WTC11 (cell line): ENCODE results near the gene PLCG2. TPM values are rescaled to one million over a fixed set of nuclear protein-coding genes. Genes with fewer than 3 reads are reported as not detected.

Source experiments
- ATAC-seq: fragments of 200-7000 bp; cut with Tn5 transposase; 2 replicates; pipeline ENCODE4 v1.10.0; 2021; ENCODE audit warnings: mild to moderate bottlenecking, moderate library complexity
- CTCF ChIA-PET: fragments of 300-600 bp; sonication (Branson Sonifier 250); formaldehyde crosslinking; loops from one replicate; lab custom pipeline; 2021; ENCODE audit warnings: antibody characterized with exemption; lab: Charles Lee
- POLR2A ChIA-PET: fragments of 350-600 bp; sonication (Branson Sonifier 250); formaldehyde crosslinking; loops from one replicate; lab custom pipeline; 2021; ENCODE audit warnings: antibody characterized with exemption; lab: Charles Lee
- DNase-seq: peaks from one replicate; pipeline ENCODE4 v3.0.0; 2021; ENCODE audit warnings: low spot score
- H3K27ac Mint-ChIP-seq: 2 replicates; pipeline ENCODE4 v1.8.0; 2021; ENCODE audit warnings: mixed read lengths
- H3K27me3 Mint-ChIP-seq: 2 replicates; pipeline ENCODE4 v1.8.0; 2021; ENCODE audit warnings: low read depth, mild to moderate bottlenecking, moderate library complexity, mixed read lengths
- H3K36me3 Mint-ChIP-seq: 2 replicates; pipeline ENCODE4 v1.8.0; 2021; ENCODE audit warnings: mixed read lengths
- H3K4me1 Mint-ChIP-seq: 2 replicates; pipeline ENCODE4 v1.8.0; 2022; ENCODE audit warnings: mixed read lengths
- H3K4me3 Mint-ChIP-seq: 2 replicates; pipeline ENCODE4 v1.8.0; 2021; ENCODE audit warnings: mild to moderate bottlenecking, moderate library complexity, mixed read lengths
- H3K9me3 Mint-ChIP-seq: 2 replicates; pipeline ENCODE4 v1.8.0; 2021; ENCODE audit warnings: mixed read lengths
- AFF4 ChIP-seq: sonication (generic); formaldehyde crosslinking; IDR thresholded peaks from 2 replicates; pipeline ENCODE4 v1.8.1; 2023; ENCODE audit warnings: mild to moderate bottlenecking, missing genetic modification reagents, borderline replicate concordance
- ELF4 ChIP-seq: sonication (generic); formaldehyde crosslinking; IDR thresholded peaks from 2 replicates; pipeline ENCODE4 v1.8.1; 2022; ENCODE audit warnings: low read depth, mild to moderate bottlenecking, moderate library complexity, missing genetic modification reagents
- ETV6 ChIP-seq: sonication (generic); formaldehyde crosslinking; IDR thresholded peaks from 2 replicates; pipeline ENCODE4 v1.8.1; 2022; ENCODE audit warnings: mild to moderate bottlenecking, missing genetic modification reagents
- IRF1 ChIP-seq: sonication (generic); formaldehyde crosslinking; IDR thresholded peaks from 2 replicates; pipeline ENCODE4 v1.8.0; 2023; ENCODE audit warnings: missing genetic modification reagents
- IRF2 ChIP-seq: sonication (generic); formaldehyde crosslinking; IDR thresholded peaks from 2 replicates; pipeline ENCODE4 v1.8.0; 2022; ENCODE audit warnings: low read depth, missing genetic modification reagents, borderline replicate concordance
- JAZF1 ChIP-seq: fragments of 250-450 bp; sonication (Bioruptor Pico); IDR thresholded peaks from 2 replicates; pipeline ENCODE4 v1.9.0; 2021; ENCODE audit warnings: moderate library complexity, mild to moderate bottlenecking, inconsistent platforms
- NR3C1 ChIP-seq: sonication (generic); formaldehyde crosslinking; conservative IDR thresholded peaks from 2 replicates; pipeline ENCODE4 v1.8.1; 2023; ENCODE audit warnings: low read depth, mild to moderate bottlenecking, missing genetic modification reagents
- SMAD3 ChIP-seq: sonication (generic); formaldehyde crosslinking; IDR thresholded peaks from 2 replicates; pipeline ENCODE4 v1.8.0; 2022; ENCODE audit warnings: missing genetic modification reagents, mild to moderate bottlenecking, borderline replicate concordance
- SOX15 ChIP-seq: fragments of 250-450 bp; sonication (Bioruptor Pico); IDR thresholded peaks from 2 replicates; pipeline ENCODE4 v1.9.0; 2021; ENCODE audit warnings: mild to moderate bottlenecking
- TEAD1 ChIP-seq: sonication (generic); formaldehyde crosslinking; IDR thresholded peaks from 2 replicates; pipeline ENCODE4 v1.8.0; 2022; ENCODE audit warnings: mild to moderate bottlenecking, missing genetic modification reagents
- ZNF121 ChIP-seq: sonication (generic); formaldehyde crosslinking; IDR thresholded peaks from 2 replicates; pipeline ENCODE4 v1.8.0; 2023; ENCODE audit warnings: missing genetic modification reagents
- ZNF263 ChIP-seq: sonication (generic); formaldehyde crosslinking; IDR thresholded peaks from 2 replicates; pipeline ENCODE4 v1.8.1; 2022; ENCODE audit warnings: low read depth, mild to moderate bottlenecking, moderate library complexity, missing genetic modification reagents
- ZNF416 ChIP-seq: fragments of 250-450 bp; sonication (Bioruptor Pico); IDR thresholded peaks from 2 replicates; pipeline ENCODE4 v1.9.0; 2021; ENCODE audit warnings: mild to moderate bottlenecking, inconsistent platforms
- ZNF423 ChIP-seq: fragments of 250-450 bp; sonication (Bioruptor Pico); IDR thresholded peaks from 2 replicates; pipeline ENCODE4 v2.1.2; 2022; ENCODE audit warnings: mild to moderate bottlenecking, moderate library complexity
- total RNA-seq: library from RNA; stranded (reverse); gene quantifications from 3 replicates; pipeline ENCODE4 v1.2.3, GENCODE V29; 2021
- TF ChIP-seq, protein P1 (sequence below): fragments of 250-450 bp; sonication (Bioruptor Pico); IDR thresholded peaks from 2 replicates; pipeline ENCODE4 v2.1.2; 2022; ENCODE audit warnings: mild to moderate bottlenecking, moderate library complexity
- TF ChIP-seq, protein P2 (sequence below): sonication (generic); formaldehyde crosslinking; IDR thresholded peaks from 2 replicates; pipeline ENCODE4 v1.8.1; 2022; ENCODE audit warnings: low read depth, missing genetic modification reagents, borderline replicate concordance
- TF ChIP-seq, protein P3 (sequence below): sonication (generic); formaldehyde crosslinking; conservative IDR thresholded peaks from 2 replicates; pipeline ENCODE4 v1.8.1; 2023; ENCODE audit warnings: mild to moderate bottlenecking, low read depth, missing genetic modification reagents, moderate library complexity

PLCG2 gene
- total RNA-seq, 1 experiment from 2014 or later = 7.0 TPM

DNA sequence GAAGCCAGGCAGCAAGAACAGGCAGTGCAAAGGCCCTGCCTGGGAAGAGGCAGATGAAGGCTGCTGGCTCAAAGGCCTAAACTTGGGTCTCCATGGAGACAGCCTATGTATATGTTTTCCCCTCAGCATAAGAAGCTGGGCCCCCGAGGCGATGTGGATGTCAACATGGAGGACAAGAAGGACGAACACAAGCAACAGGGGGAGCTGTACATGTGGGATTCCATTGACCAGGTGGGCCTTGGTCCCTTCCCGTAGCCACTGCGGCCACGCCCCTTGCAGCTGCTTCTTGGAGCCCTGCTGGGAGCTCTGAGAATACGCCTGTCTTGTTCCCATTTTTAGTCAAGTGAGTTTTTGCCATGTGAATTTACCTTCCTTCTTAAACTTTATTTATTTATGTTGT is 126.2 kb downstream of the PLCG2 start:
- H3K9me3 Mint-ChIP-seq = peaks cover 11% of the 10 kb centered on the region
- CTCF ChIA-PET = interaction anchor here (1.0 to 3.3 kb wide), 9 partner anchors 8 to 92 kb away, joined by 3 to 12 read pairs (median 4); no protein-coding TSS in a partner anchor
- peak; percentile 71 for ATAC-seq
- TF ChIP-seq AFF4 (CRISPR knock-in tag) (no peak), ELF4 (CRISPR knock-in tag) (no peak), IRF2 (CRISPR knock-in tag) (no peak), IRF1 (CRISPR knock-in tag) (no peak), ZNF121 (CRISPR knock-in tag) (no peak), SMAD3 (CRISPR knock-in tag) (no peak), NR3C1 (CRISPR knock-in tag) (no peak), TEAD1 (CRISPR knock-in tag) (no peak), ZNF423 (CRISPR knock-in tag) (no peak), ZNF416 (CRISPR knock-in tag) (no peak), SOX15 (no peak), JAZF1 (CRISPR knock-in tag) (no peak), ETV6 (no peak), ZNF263 (CRISPR knock-in tag) (no peak)
- TF ChIP-seq, protein P1, sequence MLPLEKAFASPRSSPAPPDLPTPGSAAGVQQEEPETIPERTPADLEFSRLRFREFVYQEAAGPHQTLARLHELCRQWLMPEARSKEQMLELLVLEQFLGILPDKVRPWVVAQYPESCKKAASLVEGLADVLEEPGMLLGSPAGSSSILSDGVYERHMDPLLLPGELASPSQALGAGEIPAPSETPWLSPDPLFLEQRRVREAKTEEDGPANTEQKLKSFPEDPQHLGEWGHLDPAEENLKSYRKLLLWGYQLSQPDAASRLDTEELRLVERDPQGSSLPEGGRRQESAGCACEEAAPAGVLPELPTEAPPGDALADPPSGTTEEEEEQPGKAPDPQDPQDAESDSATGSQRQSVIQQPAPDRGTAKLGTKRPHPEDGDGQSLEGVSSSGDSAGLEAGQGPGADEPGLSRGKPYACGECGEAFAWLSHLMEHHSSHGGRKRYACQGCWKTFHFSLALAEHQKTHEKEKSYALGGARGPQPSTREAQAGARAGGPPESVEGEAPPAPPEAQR (CRISPR knock-in tag) = no peak
- TF ChIP-seq, protein P2, sequence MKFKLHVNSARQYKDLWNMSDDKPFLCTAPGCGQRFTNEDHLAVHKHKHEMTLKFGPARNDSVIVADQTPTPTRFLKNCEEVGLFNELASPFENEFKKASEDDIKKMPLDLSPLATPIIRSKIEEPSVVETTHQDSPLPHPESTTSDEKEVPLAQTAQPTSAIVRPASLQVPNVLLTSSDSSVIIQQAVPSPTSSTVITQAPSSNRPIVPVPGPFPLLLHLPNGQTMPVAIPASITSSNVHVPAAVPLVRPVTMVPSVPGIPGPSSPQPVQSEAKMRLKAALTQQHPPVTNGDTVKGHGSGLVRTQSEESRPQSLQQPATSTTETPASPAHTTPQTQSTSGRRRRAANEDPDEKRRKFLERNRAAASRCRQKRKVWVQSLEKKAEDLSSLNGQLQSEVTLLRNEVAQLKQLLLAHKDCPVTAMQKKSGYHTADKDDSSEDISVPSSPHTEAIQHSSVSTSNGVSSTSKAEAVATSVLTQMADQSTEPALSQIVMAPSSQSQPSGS (CRISPR knock-in tag) = no peak
- TF ChIP-seq, protein P3, sequence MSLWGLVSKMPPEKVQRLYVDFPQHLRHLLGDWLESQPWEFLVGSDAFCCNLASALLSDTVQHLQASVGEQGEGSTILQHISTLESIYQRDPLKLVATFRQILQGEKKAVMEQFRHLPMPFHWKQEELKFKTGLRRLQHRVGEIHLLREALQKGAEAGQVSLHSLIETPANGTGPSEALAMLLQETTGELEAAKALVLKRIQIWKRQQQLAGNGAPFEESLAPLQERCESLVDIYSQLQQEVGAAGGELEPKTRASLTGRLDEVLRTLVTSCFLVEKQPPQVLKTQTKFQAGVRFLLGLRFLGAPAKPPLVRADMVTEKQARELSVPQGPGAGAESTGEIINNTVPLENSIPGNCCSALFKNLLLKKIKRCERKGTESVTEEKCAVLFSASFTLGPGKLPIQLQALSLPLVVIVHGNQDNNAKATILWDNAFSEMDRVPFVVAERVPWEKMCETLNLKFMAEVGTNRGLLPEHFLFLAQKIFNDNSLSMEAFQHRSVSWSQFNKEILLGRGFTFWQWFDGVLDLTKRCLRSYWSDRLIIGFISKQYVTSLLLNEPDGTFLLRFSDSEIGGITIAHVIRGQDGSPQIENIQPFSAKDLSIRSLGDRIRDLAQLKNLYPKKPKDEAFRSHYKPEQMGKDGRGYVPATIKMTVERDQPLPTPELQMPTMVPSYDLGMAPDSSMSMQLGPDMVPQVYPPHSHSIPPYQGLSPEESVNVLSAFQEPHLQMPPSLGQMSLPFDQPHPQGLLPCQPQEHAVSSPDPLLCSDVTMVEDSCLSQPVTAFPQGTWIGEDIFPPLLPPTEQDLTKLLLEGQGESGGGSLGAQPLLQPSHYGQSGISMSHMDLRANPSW (CRISPR knock-in tag) = no peak
- TF ChIP-seq, all 79 proteins: peak for 0
- DNase-seq = peak; percentile 31
- POLR2A ChIA-PET = interaction anchor here (0.5 kb wide), 1 partner anchor 100 kb away, joined by 4 read pairs; no protein-coding TSS in a partner anchor
- H3K4me3 Mint-ChIP-seq = no peak overlapping the region
- H3K27ac Mint-ChIP-seq = no peak overlapping the region
- no peaks in the 10 kb centered on the region for H3K27me3 Mint-ChIP-seq
- no peaks in the 10 kb centered on the region for H3K4me1 Mint-ChIP-seq
- peaks cover 9% of the 10 kb centered on the region for H3K36me3 Mint-ChIP-seq
